Measurements from ENCODE around the gene SMARCC1.

SMARCC1 gene

DNA sequence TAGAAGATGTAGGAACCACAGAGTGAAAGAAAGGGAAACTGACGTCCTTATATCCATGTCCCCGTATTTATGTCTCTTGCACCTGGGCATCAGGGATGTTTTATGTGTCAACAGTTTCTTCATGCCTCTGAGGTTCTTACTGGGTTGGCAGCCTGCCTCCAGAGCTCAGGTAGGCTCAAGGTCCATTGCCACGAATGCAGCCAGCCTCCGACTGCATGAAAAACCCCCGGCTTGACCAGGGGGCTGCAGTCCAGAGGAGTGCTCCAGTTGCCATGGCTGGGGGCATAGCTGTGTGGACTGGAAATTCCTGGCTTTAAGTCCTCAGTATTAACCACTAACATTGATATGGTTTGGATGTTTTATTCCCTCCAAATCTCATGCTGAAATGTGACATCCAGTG, 200.3 kb downstream of the SMARCC1 start:
- TF ChIP-seq, protein P1, sequence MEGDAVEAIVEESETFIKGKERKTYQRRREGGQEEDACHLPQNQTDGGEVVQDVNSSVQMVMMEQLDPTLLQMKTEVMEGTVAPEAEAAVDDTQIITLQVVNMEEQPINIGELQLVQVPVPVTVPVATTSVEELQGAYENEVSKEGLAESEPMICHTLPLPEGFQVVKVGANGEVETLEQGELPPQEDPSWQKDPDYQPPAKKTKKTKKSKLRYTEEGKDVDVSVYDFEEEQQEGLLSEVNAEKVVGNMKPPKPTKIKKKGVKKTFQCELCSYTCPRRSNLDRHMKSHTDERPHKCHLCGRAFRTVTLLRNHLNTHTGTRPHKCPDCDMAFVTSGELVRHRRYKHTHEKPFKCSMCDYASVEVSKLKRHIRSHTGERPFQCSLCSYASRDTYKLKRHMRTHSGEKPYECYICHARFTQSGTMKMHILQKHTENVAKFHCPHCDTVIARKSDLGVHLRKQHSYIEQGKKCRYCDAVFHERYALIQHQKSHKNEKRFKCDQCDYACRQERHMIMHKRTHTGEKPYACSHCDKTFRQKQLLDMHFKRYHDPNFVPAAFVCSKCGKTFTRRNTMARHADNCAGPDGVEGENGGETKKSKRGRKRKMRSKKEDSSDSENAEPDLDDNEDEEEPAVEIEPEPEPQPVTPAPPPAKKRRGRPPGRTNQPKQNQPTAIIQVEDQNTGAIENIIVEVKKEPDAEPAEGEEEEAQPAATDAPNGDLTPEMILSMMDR (IDR thresholded peaks at IDR 0.05), result no peak
- no peak overlapping the region for H3K9ac ChIP-seq
- H3K27ac ChIP-seq, result no peak overlapping the region
- no peaks in the 10 kb centered on the region for H3K36me3 ChIP-seq (ENCODE audit: control insufficient read depth, insufficient read depth, low read length)
- no peak overlapping the region for H3K4me2 ChIP-seq (ENCODE audit: low read length)
- no peaks in the 10 kb centered on the region for H3K4me1 ChIP-seq
- no peak overlapping the region for H3K4me3 ChIP-seq (ENCODE audit: low read depth, low read length)
- no peaks in the 10 kb centered on the region for H3K9me3 ChIP-seq (ENCODE audit: control insufficient read depth, low read length)
- H3K27me3 ChIP-seq (ENCODE audit: control insufficient read depth, insufficient read depth, low read length), result no peaks in the 10 kb centered on the region
- H2AFZ ChIP-seq, result no peak overlapping the region
- H3K79me2 ChIP-seq, result no peaks in the 10 kb centered on the region

DNA sequence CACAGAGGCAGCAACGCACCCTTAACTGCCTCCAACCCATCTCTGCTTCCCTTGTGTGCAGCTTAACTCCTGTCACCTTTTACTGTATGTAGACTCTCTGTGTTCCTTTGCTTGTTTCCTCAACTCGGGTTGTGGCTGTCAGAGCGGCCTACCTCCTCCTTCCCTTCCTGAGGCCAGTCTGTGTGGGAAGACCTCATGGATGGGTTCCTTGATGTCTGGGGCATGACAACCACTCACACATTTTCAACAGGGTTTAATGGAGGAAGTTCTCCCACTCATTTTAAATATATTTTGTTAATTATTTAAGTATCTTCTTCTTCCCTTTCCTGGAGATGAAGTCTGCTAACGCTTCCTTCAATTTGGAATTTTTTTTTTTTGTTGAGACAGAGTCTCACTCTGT, 201.2 kb downstream of the SMARCC1 start:
- TF ChIP-seq, protein P1 (IDR thresholded peaks at IDR 0.05), result no peak
- Histone ChIP-seq H3K79me2 (no peaks in the 10 kb centered on the region), H3K9me3 (ENCODE audit: control insufficient read depth, low read length) (no peaks in the 10 kb centered on the region), H3K4me3 (ENCODE audit: low read depth, low read length) (no peak overlapping the region), H3K4me2 (ENCODE audit: low read length) (no peak overlapping the region), H3K4me1 (no peaks in the 10 kb centered on the region), H3K27me3 (ENCODE audit: control insufficient read depth, insufficient read depth, low read length) (no peaks in the 10 kb centered on the region), H3K36me3 (ENCODE audit: control insufficient read depth, insufficient read depth, low read length) (no peaks in the 10 kb centered on the region), H3K27ac (no peak overlapping the region), H3K9ac (no peak overlapping the region), H2AFZ (no peak overlapping the region)

DNA sequence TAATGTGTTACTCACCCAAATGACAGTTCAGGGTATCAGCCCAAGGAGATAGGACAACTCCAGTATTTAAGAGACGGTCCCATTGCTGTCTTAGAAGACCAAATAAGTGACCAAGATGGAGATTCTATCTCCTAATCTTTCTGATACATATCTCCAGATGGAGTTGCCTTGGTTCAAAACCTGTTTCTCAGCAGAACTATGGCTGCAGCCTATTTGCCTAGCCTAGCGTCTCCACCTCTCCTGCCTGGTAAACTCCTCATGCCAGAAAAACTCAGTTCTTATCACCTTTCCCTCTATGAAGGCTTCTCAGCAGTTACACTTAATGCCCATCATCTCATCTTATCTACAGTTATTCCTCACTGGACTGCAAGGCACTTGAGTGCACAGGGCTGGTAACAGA, 201.8 kb downstream of the SMARCC1 start:
- Histone ChIP-seq H2AFZ (no peak overlapping the region), H3K4me2 (ENCODE audit: low read length) (no peak overlapping the region), H3K27me3 (ENCODE audit: control insufficient read depth, insufficient read depth, low read length) (no peaks in the 10 kb centered on the region), H3K9me3 (ENCODE audit: control insufficient read depth, low read length) (no peaks in the 10 kb centered on the region), H3K27ac (no peak overlapping the region), H3K4me1 (no peaks in the 10 kb centered on the region), H3K4me3 (ENCODE audit: low read depth, low read length) (no peak overlapping the region), H3K36me3 (ENCODE audit: control insufficient read depth, insufficient read depth, low read length) (no peaks in the 10 kb centered on the region), H3K9ac (no peak overlapping the region), H3K79me2 (no peaks in the 10 kb centered on the region)
- TF ChIP-seq, protein P1 (IDR thresholded peaks at IDR 0.05), result no peak

DNA sequence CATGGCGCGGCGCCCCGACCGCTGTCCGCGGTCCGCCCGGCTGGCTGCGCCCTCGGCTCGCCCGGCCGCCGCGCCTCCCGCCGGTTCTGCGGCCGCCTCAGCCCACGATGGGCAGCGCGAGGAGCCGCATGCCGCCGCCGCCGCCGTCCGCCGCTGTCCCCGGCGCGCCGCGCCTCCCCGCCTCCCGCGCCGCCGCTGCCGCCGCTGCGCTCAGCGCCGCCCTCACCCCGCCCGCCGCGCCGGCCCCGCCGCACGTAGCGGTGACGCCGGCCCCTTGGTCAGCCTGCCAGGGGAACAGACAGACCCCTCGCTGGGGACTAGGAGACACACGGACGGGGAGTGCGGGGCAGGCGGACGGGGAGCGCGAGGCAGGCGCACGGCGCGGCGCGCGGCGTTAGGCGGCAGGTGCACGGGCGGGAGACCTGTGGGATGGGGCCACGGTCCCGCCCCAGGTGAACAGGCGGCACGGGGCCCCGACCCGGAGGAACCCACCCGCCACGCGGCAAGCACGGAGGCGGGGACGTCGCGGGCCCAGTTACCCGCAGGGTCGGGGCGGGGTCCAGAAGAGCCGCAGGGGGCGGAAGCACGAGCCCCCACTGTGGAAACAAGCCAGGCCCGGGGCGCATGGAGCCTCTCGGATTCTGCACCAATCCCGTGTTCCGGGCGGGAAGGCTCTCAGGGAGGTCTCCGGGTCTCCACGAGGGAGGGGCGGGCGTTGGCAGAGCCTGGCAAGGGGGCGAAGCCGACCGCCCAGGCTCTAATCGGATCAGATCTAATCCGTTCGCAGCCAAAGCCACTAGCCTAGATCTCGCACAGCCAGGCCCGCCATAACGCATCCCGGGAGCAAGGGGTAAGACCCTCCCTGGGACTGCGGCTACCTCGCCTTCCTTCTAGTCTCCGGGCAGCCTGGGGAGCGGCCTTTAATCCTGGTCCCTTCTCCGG, 202.7 kb downstream of the SMARCC1 start, which contains the start of gene CSPG5:
Gene CSPG5 (minus strand): TSS at position 175 of the 942 bp plus-strand sequence. CDS start 172 bp downstream, at position 3.
- H3K36me3 ChIP-seq (ENCODE audit: control insufficient read depth, insufficient read depth, low read length), result no peaks in the 10 kb centered on the region
- H3K27me3 ChIP-seq (ENCODE audit: control insufficient read depth, insufficient read depth, low read length), result no peaks in the 10 kb centered on the region
- no peak within 1 kb of the TSS for H3K9ac ChIP-seq
- TF ChIP-seq, protein P1 (IDR thresholded peaks at IDR 0.05), result no peak
- no peak within 1 kb of the TSS for H3K27ac ChIP-seq
- peak within 1 kb of the TSS; percentile 95 for H2AFZ ChIP-seq
- H3K79me2 ChIP-seq, result no peaks in the 10 kb centered on the region
- no peaks in the 10 kb centered on the region for H3K9me3 ChIP-seq (ENCODE audit: control insufficient read depth, low read length)
- H3K4me2 ChIP-seq (ENCODE audit: low read length), result peak within 1 kb of the TSS; percentile 69
- H3K4me3 ChIP-seq (ENCODE audit: low read depth, low read length), result peak within 1 kb of the TSS; percentile 30
- no peaks in the 10 kb centered on the region for H3K4me1 ChIP-seq

Data from parathyroid adenoma (tissue), 2 donors.